NK-92 treated with Interleukin-12 subunit alpha and Interleukin-12 subunit beta, amount 100 ng/mL, for 24 hours (cell line): ENCODE measurements around the gene OMP.

Experiments used
- DNase-seq: peaks from one replicate; lab custom pipeline; 2025; lab: John Stamatoyannopoulos, UW

OMP gene

GRCh38 chr11:77104727-77105126, 2.1 kb downstream of the OMP start:
- DNase-seq, result no peak

DNA sequence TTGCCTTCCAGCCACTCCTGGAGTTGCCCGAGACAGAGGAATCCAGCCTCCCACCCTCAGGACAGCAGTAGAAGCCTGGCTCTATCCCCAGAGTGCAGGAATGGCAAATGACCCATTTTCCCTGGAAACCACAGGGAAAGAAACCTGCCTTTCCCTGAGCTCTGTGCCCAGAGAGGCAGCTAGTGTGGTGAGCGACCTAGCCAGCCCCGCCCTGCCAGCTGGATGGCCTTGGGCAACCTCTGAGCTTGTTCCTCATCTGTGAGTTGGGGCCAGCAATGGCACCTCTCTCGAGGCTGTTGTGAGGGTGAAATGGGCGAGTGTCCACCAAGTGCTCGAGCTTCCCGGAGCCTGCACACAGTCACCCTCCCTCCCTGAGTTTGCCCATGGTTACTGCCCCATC, 3.7 kb downstream of the OMP start:
- DNase-seq, result no peak

- no peak for DNase-seq
Observed at GRCh38 chr11:77106759-77107158, 4.1 kb downstream of the OMP start.

- DNase-seq, result no peak
Observed at GRCh38 chr11:77107950-77108349, 5.3 kb downstream of the OMP start.

DNA sequence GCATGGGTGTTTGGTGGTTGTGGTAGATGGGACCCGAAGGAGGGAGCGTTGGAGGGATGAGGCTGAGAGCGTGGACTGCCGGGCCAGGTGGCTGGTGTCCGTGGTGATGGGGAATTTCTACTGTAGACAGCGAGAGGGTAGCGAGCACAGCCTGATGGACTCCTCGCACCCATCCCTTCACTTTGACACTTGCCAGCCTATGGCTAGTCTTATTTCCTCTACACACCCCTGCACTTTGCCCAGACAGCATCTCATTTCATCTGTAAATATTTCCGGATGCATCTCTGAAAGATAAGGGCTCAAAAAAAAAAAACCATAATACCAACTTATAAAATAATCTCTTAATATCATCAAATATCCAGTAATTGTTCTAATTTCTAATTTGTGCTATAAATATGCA, 5.8 kb downstream of the OMP start:
- DNase-seq, result no peak

- DNase-seq, result no peak
Observed at GRCh38 chr11:77109236-77110019, 6.8 kb downstream of the OMP start.

- no peak for DNase-seq
Observed at GRCh38 chr11:77110836-77111235, 8.2 kb downstream of the OMP start.

DNA sequence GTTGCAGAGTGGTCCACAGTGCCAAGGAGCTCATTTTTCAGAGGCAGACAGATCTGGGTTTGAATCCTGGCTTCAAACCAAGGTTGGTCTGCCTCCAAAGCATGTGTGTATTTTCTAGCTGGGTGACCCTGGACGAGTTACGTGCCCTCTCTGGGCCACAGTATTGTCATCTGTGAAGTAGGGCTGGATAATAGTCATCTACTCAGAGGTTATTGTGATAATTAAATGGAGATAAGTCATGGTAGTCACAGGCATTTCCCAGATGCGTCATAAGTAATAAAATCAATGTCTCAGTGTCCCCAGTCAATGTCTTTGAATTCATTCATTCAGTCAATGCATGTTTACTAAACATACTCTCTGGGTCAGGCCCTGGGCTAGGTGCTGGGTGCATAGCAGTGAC, 8.6 kb downstream of the OMP start:
- no peak for DNase-seq

- DNase-seq, result no peak
Observed at GRCh38 chr11:77111946-77112345, 9.3 kb downstream of the OMP start.

- no peak for DNase-seq
Observed at GRCh38 chr11:77112641-77113381, 10.2 kb downstream of the OMP start.

DNA sequence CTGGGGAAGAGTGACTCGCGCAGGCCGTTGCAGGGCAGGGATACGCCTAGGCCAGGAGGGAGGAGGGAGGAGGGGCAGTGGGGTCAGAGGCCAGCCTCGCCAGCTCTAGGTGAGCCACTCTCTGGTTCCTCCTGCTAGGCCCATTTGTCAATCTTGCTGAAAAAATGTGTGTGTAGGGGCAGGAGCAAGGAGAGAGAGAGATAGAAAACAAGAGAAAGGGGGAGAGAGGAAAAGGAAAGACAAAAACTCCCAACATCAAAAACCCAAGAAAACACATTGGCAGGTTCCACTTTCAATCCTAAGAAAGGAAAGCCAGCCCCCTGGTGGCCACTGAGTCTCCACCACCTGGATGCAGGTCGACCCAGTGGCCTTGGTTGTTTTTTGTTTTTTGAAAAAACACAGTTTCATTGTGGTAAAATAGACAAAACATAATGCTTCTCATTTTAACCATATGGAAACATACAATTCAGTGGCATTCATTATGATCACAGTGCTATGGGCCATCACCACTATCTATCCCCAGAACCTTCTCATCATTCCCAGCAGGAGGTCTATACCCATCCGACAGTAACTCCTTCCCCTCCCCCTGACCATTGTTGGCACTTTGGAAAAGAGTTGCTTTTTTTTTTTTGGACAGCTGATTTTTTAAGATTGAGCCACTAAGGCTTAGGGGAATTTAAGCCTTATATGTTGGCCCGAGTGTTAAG, 10.9 kb downstream of the OMP start:
- no peak for DNase-seq

GRCh38 chr11:77114089-77114463, 11.4 kb downstream of the OMP start:
- no peak for DNase-seq

DNA sequence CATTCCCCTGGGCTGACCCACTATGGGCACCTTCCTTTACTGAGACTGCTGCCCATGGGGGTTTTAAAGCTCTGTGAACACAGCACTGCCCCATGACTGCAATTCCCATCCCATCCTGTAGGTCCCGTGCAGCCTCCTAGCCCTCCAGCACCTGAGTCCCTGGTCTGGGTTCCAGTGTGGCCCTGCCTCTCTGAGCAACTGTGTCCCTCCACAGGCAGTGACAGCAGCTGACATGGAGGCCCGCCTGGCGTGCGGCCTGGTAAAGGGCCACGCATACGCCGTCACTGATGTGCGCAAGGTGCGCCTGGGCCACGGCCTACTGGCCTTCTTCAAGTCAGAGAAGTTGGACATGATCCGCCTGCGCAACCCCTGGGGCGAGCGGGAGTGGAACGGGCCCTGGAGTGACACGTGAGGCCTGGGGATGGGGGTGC, 12.6 kb downstream of the OMP start:
- DNase-seq, result no peak

GRCh38 chr11:77115956-77116355, 13.3 kb downstream of the OMP start:
- no peak for DNase-seq

- DNase-seq, result no peak
Observed at GRCh38 chr11:77117492-77117891, 14.9 kb downstream of the OMP start.

- DNase-seq, result no peak
Observed at GRCh38 chr11:77118086-77118485, 15.4 kb downstream of the OMP start.

DNA sequence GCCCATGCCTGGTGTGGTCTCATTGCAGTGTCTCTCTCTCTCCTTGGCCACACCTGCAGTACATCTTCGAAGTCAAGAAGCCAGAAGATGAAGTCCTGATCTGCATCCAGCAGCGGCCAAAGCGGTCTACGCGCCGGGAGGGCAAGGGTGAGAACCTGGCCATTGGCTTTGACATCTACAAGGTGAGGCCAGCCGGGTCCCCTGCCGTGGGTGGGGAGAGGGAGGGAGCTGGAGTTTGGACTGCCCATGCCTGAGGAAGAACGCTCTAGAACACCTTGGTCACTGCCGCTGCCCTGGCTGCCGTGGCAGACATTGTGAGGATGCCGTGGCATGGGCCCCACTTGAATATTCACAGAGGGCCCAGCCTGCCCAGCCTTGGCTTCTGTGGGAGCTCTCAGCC, 16.3 kb downstream of the OMP start:
- DNase-seq, result no peak

DNA sequence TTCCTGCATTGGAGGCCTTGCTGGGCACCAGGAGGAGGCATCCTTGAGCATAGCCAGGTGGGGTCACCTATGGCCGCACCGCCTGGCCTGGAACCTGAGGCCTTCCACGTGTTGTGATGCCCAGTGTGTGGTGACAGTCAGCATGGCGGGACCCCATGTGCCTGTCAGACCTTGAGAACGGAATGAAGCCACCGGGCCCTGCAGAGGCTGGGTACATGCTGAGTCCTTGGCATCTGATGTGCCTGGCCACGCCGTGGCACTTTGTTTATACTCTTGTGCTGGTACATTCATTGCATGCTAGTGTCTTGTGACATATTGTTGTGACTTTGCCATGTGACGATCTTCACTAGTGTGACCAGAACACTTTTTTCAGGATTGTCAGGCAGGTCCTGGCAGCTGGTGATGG, 16.9 kb downstream of the OMP start:
- DNase-seq, result no peak

- no peak for DNase-seq
Observed at GRCh38 chr11:77120571-77120970, 17.9 kb downstream of the OMP start.

DNA sequence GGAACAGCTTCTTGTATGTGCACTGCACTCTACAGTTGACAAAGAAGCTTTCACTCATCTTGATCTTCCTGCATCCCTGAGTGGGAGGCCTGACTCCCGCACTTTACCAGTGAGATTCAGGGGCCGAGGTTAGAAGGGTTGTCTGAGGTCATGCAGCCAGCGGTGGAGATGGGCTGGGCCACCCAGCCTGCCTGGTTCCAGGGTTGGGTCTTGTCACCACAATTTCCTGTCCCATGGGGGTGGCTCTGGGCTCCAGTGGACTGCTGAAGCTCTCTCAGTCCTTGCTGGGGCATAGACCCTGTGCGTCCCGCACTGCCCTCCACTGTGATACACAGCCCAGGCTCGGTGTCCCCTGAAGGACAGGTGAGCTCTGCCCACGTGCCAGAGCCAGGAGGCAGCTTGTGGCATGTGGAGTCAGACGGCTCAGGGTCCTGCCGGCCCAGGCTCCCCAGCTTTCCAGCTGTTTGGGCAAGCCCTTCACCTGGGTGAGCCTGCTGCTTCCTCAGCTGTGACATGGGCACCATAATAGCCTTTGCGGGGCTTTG, 18.5 kb downstream of the OMP start:
- no peak for DNase-seq

- no peak for DNase-seq
Observed at GRCh38 chr11:77121876-77122575, 19.4 kb downstream of the OMP start.

- DNase-seq, result no peak
Observed at GRCh38 chr11:77122576-77123212, 20.1 kb downstream of the OMP start.
